HUES6 (cell line): Measurements from ENCODE around the gene BCL10.

Experiments
- H3K27ac ChIP-seq: 2 replicates; pipeline ENCODE4 v1.7.0; 2013; ENCODE audit warnings: low read depth, mild to moderate bottlenecking, low read length, inconsistent platforms
- H3K27me3 ChIP-seq: 2 replicates; pipeline ENCODE4 v1.6.1; 2013; ENCODE audit warnings: low read length; ENCODE audit not compliant: control insufficient read depth, insufficient read depth
- H3K36me3 ChIP-seq: 2 replicates; pipeline ENCODE4 v1.6.1; 2013; ENCODE audit warnings: low read length; ENCODE audit not compliant: control insufficient read depth, insufficient read depth
- H3K4me1 ChIP-seq: 2 replicates; pipeline ENCODE4 v1.6.1; 2013; ENCODE audit warnings: low read length; ENCODE audit not compliant: control insufficient read depth, insufficient read depth
- H3K4me3 ChIP-seq: 2 replicates; pipeline ENCODE4 v1.5.1; 2013; ENCODE audit warnings: low read depth, low read length
- H3K9ac ChIP-seq: one replicate; pipeline ENCODE4 v1.6.1; 2013; ENCODE audit warnings: mild to moderate bottlenecking, low read length
- H3K9me3 ChIP-seq: 2 replicates; pipeline ENCODE4 v1.6.1; 2013; ENCODE audit warnings: low read depth, low read length; ENCODE audit not compliant: control insufficient read depth, insufficient read depth

BCL10 gene

DNA sequence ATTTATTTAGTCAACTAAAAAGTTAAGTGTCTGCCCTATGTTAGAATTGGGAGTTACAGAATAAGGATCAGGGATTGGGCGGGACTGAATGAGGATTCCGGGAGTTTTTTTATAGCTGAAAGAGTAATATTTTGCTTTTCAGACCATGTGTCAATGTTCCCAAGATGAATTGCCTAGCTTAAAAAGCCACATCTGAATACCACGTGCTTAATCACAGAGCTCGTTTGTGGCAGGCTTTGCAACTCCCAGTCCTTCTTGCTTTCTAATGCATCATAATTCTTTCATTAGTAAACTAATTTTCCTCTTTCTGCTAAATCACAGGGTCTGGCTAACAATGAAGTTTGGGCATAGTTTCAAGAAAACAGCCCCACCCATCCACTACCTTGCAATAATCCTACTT is 4.2 kb upstream of the BCL10 start:
- no peaks in the 10 kb centered on the region for H3K9me3 ChIP-seq
- no peaks in the 10 kb centered on the region for H3K36me3 ChIP-seq
- no peak overlapping the region for H3K4me3 ChIP-seq
- H3K27me3 ChIP-seq, result no peaks in the 10 kb centered on the region
- no peak overlapping the region for H3K27ac ChIP-seq
- H3K4me1 ChIP-seq, result peaks cover 14% of the 10 kb centered on the region
- no peak overlapping the region for H3K9ac ChIP-seq

DNA sequence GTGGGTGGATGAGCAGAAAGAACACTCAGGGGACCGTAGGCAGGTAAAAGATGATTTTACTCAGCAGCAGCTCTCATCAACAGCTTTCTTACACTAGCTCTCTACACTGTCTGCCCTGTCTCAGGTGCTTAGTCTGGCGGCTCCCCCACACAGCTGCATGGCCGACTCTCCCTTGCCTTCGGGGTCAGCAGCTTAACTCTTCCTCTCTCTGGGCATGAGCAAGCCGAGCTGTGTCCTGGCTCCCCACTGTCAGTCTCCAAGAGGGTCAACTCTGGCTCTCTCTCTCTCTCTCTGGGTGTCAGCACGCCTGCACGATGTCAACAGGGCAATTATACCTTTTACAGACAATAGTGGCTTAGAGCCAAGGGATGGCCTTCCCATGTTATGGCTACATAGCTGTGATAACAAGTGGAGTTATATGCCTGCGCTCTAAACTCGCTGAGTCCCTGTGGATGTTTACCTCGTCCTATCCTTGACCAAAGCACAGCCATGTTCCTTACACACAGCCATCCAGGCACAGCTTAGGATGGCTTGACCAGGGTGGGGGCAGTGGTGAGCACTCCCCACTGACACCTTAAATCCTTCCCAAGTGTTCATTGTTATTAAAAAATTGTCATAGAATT is 3.1 kb upstream of the BCL10 start:
- H3K27me3 ChIP-seq, result no peaks in the 10 kb centered on the region
- no peak overlapping the region for H3K9ac ChIP-seq
- no peak overlapping the region for H3K4me3 ChIP-seq
- peaks cover 22% of the 10 kb centered on the region for H3K4me1 ChIP-seq
- H3K9me3 ChIP-seq, result no peaks in the 10 kb centered on the region
- H3K36me3 ChIP-seq, result no peaks in the 10 kb centered on the region
- no peak overlapping the region for H3K27ac ChIP-seq

DNA sequence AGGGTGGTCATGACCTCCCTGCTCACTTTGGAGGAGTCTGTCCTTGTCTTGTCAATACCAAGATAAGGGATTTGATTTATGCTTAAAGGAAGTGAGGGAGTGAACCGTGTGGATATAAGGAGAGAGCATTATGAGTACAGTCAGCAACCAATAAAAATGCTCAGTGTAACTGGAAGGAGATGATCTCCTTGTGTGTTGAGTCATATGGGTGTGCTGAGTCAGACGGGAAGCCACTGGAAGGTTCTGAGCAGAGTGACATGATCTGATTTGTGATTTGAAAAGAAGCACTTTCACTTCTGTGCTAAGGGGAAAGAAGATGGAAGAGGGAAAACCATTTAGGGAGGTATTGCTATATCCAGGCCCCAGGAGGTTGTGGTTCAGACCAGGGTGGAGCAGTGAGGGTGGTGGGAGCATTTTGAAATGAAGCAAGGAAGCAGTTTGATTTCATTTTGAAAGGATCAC is 2.5 kb upstream of the BCL10 start:
- H3K4me1 ChIP-seq, result peaks cover 22% of the 10 kb centered on the region
- no peak overlapping the region for H3K9ac ChIP-seq
- no peaks in the 10 kb centered on the region for H3K36me3 ChIP-seq
- no peaks in the 10 kb centered on the region for H3K9me3 ChIP-seq
- no peak overlapping the region for H3K27ac ChIP-seq
- H3K27me3 ChIP-seq, result no peaks in the 10 kb centered on the region
- H3K4me3 ChIP-seq, result no peak overlapping the region

DNA sequence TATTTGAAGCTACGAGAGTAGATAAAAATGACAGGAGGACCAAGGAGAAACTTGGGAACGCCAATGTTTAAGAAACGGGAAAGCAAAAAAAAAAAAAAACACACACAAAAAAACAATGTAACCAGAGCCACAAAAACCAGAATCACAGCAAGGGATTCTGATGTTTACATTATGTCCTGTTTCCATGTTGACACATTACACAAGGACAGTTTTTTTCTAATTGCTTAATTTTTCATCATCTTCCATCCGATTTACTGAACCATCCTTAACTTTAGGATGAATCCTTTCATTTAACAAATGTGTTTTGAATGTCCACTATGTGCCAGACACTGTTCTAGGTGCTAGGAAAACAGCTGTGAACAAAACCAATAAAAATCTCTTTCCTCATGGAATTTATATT is 1.4 kb upstream of the BCL10 start:
- Histone ChIP-seq H3K4me3 (no peak overlapping the region), H3K9me3 (no peaks in the 10 kb centered on the region), H3K9ac (no peak overlapping the region), H3K4me1 (peaks cover 22% of the 10 kb centered on the region), H3K36me3 (peaks cover 5% of the 10 kb centered on the region; the same call in 1 of the 2 replicates), H3K27ac (no peak overlapping the region), H3K27me3 (no peaks in the 10 kb centered on the region)

DNA sequence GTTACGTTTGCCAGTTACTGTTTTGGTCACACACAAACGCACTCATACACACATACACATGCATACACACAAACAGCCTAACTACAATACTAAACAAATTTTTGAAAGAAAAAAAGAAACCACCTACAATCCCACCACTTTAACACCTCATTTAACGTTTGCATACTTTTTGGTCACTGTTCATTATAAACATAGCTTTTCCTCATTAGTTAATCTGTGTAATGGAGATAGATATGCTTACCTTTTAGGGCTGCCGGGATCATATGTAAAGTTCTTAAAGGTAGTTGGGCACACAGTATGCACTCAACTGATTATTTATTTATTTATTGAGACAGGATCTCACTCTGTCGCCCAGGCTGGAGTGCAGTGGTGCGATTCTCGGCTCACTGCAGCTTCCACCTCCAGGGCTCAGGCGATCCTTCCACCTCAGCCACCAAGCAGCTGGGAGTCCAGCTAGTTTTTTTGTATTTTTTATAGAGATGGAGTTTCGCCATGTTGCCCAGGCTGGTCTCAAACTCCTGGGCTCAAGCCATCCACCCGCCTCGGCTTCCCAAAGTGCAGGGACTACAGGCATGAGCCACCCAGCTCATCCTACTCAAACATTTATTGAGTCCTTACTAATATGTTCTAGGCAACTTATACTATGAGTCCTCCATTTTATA is 677 bp upstream of the BCL10 start:
- Histone ChIP-seq H3K27me3 (no peaks in the 10 kb centered on the region), H3K9ac (peak overlapping the region; percentile 52), H3K4me1 (peaks cover 17% of the 10 kb centered on the region), H3K36me3 (peaks cover 11% of the 10 kb centered on the region), H3K9me3 (no peaks in the 10 kb centered on the region), H3K4me3 (peak overlapping the region; percentile 96), H3K27ac (no peak overlapping the region; the same call in 1 of the 2 replicates)

DNA sequence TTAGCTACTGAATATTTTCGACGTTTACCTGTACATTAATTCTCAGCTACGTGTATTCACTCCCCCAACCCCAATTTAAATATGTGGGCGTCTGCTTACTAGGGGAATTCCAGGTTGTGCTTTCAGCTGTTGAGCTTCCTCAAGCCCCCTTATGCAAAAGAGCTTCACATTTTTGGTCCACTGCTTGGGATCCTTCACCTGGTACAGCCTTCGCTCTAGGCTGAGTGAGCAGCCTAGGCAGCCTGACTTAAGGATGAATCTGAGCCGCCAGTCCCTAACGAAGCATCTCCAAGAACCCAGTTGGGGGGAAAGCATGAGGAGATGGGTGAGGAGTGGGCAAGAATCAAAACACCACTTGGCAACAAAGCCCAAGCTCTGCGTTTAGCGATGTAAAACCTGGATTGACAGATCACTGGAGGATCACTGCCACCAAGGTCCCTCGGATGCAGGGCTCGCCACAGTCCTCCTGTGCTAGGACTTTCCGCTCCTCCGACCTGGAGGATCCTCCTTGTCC is 674 bp downstream of the BCL10 start:
- Histone ChIP-seq H3K27ac (peak overlapping the region; percentile 50; the same call in 1 of the 2 replicates), H3K27me3 (no peaks in the 10 kb centered on the region)

DNA sequence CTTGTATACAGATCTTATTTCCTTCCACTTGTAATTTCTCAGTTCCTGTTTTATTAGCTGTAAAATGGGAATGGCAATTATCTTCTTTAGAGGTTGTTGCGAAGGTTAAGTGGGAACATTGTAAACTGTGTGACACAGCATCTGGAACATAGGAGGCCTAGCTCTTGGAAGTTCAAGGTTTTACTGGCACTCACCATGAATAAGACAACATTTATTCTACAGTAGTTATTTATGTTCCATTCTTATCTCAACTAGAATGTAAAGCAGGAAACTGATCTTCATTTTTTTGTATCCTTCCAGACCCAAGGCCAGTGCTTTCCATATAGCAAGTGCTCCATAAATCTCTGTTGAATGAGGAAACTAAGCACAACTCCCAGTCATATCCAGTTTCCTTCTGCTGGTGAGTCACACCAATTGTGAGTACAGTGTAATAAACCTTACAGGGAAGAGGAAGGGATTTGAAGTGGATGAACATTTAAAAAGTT is 1.4 kb downstream of the BCL10 start:
- Histone ChIP-seq H3K4me3 (peak overlapping the region; percentile 96), H3K9ac (peak overlapping the region; percentile 82), H3K27me3 (no peaks in the 10 kb centered on the region), H3K4me1 (peaks cover 16% of the 10 kb centered on the region; the same call in 1 of the 2 replicates), H3K27ac (no peak overlapping the region), H3K9me3 (no peaks in the 10 kb centered on the region), H3K36me3 (peaks cover 32% of the 10 kb centered on the region)

More for the DNA sequence above, 674 bp downstream of the BCL10 start:
- Histone ChIP-seq H3K4me1 (peaks cover 16% of the 10 kb centered on the region; the same call in 1 of the 2 replicates), H3K4me3 (peak overlapping the region; percentile 96), H3K9me3 (no peaks in the 10 kb centered on the region), H3K9ac (peak overlapping the region; percentile 82), H3K36me3 (peaks cover 25% of the 10 kb centered on the region)

DNA sequence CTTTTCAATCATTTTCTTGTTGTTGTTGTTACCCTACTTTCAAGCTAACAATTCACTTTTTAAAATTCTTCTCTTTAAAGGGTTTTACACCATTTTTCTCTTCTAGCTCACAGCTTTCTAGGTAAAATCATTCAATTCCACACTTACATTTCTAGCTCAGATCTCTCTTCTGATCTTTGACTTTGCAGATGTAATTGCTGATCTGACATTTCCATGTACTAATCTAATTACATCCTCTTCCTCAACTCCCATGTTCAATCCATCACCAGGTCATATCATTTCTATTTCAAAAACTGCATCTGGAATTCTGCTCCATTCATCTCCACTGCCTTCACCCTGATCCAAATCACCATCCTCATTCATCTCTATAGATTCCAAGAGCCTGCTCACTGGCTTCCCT is 3.0 kb downstream of the BCL10 start:
- Histone ChIP-seq H3K9ac (no peak overlapping the region), H3K4me1 (peaks cover 10% of the 10 kb centered on the region; the same call in 1 of the 2 replicates), H3K9me3 (no peaks in the 10 kb centered on the region), H3K36me3 (peaks cover 46% of the 10 kb centered on the region), H3K27ac (no peak overlapping the region), H3K4me3 (no peak overlapping the region), H3K27me3 (no peaks in the 10 kb centered on the region)

DNA sequence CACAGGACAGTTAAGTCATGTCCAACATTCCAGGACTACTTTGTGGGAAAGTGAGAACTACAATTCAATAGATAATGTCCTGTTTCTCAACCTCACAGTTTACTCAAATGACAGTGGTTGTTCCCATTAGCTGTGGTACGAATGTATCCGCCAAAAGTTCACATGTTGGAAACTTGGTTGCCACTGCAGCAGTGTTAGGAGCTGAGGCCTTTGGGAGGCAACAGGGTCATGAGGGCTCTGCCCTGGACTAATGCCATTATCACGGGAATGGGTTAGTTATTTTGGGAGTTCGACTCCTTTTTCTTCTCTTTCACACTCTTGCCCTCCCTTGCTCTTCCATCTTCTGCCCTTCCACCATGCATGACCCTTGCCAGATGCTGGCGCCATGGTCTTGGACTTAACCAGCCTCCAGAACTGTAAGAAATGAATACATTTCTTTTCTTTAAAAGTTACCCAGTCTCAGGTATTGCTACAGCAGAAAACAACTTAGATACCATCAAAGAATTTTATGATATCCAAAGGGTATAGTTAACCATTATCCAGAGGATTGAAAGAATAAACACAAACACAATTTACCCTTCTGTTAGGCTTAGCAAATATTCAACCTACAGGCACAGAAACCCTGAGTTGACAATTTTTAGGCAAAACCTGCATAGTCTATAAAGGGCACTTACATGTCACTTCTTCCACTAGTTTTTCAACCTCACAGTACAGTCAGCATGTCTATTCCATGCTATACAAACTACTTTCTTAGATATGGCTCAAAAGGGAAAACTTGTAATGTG is 7.4 kb downstream of the BCL10 start:
- H3K36me3 ChIP-seq, result peaks cover 75% of the 10 kb centered on the region

DNA sequence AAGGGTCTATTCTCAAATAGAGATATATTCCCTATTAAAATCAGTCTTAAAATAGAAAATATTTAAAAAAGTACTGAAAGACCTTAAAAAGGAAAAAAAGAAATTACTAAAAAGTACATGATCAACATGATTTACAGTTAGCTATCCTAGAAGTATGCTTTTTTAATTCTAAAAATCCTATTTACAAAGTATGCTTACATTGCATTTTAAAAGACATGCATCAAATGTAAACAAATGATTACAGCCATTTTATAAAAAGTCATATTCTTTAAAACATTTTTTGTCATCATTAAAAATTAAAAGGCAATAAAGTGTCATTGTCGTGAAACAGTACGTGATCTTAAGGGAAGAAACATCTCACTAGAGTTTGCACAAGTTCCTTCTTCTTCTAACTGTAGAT is 9.1 kb downstream of the BCL10 start:
- H3K9ac ChIP-seq, result no peak overlapping the region
- H3K4me1 ChIP-seq, result no peaks in the 10 kb centered on the region
- H3K27ac ChIP-seq, result no peak overlapping the region
- H3K36me3 ChIP-seq, result peaks cover 67% of the 10 kb centered on the region
- no peak overlapping the region for H3K4me3 ChIP-seq
- H3K9me3 ChIP-seq, result no peaks in the 10 kb centered on the region
- no peaks in the 10 kb centered on the region for H3K27me3 ChIP-seq

More for the DNA sequence above, 7.4 kb downstream of the BCL10 start:
- Histone ChIP-seq H3K27ac (no peak overlapping the region), H3K27me3 (no peaks in the 10 kb centered on the region), H3K9ac (no peak overlapping the region), H3K9me3 (no peaks in the 10 kb centered on the region), H3K4me3 (no peak overlapping the region), H3K4me1 (no peaks in the 10 kb centered on the region)
